ENCODE data around the gene VENTX.

VENTX gene

DNA sequence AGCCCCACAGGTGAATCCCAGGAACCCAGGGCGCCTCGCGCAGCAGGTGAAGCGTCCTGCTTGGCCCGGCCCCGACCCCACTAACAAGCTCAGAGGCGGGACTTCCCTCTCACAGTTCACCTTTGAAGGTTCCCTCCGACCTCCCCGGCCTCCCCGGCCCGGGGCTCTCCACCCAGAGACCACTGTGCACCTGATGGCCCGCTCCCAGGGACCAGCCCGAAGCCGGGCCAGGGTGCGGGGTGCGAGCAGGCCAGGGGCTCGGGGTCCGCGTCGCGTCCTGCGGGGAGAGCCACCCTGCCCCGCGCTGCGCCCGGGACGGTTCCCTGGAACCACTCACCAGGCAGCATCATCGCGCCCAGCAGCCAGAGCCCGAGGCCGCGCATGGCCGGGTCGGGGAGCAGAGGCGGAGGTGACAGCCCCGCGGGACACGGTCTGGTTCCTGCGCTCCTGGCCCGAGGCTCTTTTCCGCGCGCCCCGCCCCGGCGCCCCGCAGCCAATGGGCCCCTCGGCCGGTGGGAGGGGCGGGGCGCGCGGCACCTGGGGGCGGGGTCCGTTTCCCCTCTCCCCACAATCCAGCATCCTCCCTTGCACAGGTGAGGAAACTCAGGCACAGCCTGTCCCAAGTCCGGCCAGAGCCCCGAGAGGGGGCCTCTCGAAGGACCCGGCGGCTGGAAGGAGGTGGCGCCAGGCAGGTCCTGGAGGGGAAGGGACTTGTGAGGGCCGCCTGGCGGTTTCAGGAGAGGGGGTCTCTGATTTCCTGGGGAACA is 39.0 kb downstream of the VENTX start, which contains the start of gene ADAM8 (continued):
- TF ChIP-seq, protein P1, sequence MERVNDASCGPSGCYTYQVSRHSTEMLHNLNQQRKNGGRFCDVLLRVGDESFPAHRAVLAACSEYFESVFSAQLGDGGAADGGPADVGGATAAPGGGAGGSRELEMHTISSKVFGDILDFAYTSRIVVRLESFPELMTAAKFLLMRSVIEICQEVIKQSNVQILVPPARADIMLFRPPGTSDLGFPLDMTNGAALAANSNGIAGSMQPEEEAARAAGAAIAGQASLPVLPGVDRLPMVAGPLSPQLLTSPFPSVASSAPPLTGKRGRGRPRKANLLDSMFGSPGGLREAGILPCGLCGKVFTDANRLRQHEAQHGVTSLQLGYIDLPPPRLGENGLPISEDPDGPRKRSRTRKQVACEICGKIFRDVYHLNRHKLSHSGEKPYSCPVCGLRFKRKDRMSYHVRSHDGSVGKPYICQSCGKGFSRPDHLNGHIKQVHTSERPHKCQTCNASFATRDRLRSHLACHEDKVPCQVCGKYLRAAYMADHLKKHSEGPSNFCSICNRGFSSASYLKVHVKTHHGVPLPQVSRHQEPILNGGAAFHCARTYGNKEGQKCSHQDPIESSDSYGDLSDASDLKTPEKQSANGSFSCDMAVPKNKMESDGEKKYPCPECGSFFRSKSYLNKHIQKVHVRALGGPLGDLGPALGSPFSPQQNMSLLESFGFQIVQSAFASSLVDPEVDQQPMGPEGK (CRISPR knock-in tag; IDR thresholded peaks at IDR 0.05; ENCODE audit: borderline replicate concordance): no peak
- TF ChIP-seq ESRRG (CRISPR knock-in tag; IDR thresholded peaks at IDR 0.05): no peak

DNA sequence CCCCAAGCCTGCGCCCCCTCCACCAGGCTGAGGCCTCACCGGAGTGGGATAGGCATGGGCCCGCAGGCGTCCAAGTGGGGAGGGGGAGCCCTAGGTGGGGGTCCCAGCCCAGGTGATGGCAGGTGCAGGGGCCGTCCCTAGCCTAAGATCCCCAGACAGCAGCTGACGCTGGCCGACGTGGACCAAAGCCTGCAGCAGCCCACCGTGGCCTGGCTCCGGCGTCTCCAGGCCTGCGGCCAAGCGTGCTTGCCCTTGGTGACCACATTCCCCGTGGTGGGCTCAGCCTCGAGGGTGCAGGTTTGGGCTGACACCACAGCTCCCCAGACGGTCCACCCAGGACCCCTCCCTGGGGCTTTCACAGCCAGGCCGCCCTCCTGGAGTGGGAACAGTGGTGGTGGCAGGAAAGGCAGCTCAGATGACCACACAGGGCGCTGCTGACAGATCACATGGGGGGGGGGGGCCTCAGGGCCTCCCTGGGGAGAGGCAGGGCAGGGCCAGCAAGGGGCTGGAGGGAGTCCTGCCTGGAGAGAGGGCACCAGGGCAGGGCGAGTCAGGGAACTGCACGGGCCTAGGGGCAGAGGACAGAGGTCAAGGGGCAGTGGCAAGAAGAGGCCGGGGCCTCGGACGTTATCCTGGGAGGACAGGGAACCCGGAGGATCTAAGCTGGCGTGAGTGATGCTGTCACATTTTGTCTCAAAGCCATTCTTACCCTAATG is 39.8 kb downstream of the VENTX start:
- TF ChIP-seq, protein P2, sequence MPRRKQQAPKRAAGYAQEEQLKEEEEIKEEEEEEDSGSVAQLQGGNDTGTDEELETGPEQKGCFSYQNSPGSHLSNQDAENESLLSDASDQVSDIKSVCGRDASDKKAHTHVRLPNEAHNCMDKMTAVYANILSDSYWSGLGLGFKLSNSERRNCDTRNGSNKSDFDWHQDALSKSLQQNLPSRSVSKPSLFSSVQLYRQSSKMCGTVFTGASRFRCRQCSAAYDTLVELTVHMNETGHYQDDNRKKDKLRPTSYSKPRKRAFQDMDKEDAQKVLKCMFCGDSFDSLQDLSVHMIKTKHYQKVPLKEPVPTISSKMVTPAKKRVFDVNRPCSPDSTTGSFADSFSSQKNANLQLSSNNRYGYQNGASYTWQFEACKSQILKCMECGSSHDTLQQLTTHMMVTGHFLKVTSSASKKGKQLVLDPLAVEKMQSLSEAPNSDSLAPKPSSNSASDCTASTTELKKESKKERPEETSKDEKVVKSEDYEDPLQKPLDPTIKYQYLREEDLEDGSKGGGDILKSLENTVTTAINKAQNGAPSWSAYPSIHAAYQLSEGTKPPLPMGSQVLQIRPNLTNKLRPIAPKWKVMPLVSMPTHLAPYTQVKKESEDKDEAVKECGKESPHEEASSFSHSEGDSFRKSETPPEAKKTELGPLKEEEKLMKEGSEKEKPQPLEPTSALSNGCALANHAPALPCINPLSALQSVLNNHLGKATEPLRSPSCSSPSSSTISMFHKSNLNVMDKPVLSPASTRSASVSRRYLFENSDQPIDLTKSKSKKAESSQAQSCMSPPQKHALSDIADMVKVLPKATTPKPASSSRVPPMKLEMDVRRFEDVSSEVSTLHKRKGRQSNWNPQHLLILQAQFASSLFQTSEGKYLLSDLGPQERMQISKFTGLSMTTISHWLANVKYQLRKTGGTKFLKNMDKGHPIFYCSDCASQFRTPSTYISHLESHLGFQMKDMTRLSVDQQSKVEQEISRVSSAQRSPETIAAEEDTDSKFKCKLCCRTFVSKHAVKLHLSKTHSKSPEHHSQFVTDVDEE (CRISPR knock-in tag; IDR thresholded peaks at IDR 0.05): no peak
- TF ChIP-seq ZNF70 (CRISPR knock-in tag; IDR thresholded peaks at IDR 0.05): no peak
- no peak for TF ChIP-seq ESRRG (CRISPR knock-in tag; IDR thresholded peaks at IDR 0.05)
- TF ChIP-seq ZC3H10 (CRISPR knock-in tag; IDR thresholded peaks at IDR 0.05): no peak
- no peak; the same call in 2 of the 3 replicates for ATAC-seq

DNA sequence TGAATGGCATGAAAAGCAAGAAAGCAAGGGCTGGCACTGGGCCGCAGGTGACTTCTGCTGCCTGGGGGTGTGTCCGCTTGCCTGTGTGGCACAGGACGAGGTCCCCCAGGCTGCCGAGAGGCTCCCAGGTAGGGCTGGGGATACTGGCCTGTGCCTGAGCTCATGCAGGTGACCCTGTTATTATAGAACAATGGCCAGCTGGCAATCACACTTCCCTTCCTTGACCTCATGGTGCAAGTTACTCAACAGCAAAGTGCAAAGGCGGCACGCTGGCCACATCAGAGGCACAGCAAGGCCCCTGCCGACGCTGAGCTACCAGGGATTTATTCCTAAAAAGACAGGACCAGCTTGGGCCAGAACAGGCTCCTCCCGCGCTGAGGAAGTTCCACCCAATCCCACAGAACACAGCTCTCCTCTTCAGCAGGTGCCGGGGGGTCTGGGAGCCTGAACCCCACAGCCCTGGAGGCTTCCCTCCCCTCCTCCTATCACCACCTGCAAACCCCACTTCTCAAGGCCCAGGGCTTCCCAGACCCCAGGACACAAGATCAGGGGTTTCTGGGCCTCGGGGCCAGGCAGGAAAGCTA is 40.4 kb downstream of the VENTX start:
- TF ChIP-seq, protein P3, sequence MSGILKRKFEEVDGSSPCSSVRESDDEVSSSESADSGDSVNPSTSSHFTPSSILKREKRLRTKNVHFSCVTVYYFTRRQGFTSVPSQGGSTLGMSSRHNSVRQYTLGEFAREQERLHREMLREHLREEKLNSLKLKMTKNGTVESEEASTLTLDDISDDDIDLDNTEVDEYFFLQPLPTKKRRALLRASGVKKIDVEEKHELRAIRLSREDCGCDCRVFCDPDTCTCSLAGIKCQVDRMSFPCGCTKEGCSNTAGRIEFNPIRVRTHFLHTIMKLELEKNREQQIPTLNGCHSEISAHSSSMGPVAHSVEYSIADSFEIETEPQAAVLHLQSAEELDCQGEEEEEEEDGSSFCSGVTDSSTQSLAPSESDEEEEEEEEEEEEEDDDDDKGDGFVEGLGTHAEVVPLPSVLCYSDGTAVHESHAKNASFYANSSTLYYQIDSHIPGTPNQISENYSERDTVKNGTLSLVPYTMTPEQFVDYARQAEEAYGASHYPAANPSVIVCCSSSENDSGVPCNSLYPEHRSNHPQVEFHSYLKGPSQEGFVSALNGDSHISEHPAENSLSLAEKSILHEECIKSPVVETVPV (CRISPR knock-in tag; IDR thresholded peaks at IDR 0.05): no peak
- no peak for TF ChIP-seq ZNF565 (CRISPR knock-in tag; conservative IDR thresholded peaks at IDR 0.05; ENCODE audit: low read depth)
- TF ChIP-seq PPARA (CRISPR knock-in tag; IDR thresholded peaks at IDR 0.05; ENCODE audit: borderline replicate concordance): no peak
- no peak for TF ChIP-seq ZNF8 (CRISPR knock-in tag; IDR thresholded peaks at IDR 0.05)
- TF ChIP-seq, protein P4, sequence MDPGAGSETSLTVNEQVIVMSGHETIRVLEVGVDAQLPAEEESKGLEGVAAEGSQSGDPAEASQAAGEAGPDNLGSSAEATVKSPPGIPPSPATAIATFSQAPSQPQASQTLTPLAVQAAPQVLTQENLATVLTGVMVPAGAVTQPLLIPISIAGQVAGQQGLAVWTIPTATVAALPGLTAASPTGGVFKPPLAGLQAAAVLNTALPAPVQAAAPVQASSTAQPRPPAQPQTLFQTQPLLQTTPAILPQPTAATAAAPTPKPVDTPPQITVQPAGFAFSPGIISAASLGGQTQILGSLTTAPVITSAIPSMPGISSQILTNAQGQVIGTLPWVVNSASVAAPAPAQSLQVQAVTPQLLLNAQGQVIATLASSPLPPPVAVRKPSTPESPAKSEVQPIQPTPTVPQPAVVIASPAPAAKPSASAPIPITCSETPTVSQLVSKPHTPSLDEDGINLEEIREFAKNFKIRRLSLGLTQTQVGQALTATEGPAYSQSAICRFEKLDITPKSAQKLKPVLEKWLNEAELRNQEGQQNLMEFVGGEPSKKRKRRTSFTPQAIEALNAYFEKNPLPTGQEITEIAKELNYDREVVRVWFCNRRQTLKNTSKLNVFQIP (CRISPR knock-in tag; IDR thresholded peaks at IDR 0.05; ENCODE audit: borderline replicate concordance, low read depth): no peak
- no peak for TF ChIP-seq ESRRG (CRISPR knock-in tag; IDR thresholded peaks at IDR 0.05)
- no peak for ATAC-seq

DNA sequence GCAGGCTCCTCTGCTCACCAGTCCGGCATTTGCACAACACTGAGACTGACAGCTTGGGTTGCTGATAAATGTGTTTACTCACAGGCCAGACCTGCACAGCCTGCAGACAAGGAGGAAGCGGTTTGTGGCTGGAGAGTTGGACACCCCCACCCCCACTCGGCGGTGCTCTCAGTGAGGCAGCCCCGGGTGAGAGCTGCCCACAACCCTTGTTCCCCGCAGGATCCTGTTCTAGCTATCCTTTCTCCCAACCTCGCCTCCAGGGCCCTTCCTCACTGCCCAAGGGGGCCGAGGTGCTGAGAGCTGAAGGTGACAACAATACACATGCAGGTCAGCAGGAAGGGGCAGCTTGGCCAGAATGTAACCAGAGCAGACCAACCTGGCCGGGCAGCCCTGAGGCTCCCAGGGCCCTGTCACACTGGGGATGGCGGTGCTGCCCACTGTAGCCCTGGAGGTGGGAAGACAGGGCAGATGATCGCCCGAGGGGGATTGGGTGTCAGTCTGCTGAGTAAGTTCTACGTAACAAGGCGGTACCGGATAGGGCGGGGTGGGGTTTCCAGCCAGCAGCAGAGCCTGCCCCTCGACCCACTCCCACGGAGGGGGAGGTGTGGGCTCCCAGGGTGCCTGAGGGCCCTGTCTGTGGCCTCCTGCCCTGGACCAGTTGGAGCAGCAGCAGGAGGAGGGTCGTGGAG is 41.1 kb downstream of the VENTX start:
- TF ChIP-seq OSR1 (CRISPR knock-in tag; IDR thresholded peaks at IDR 0.05) (no peak), ZNF70 (CRISPR knock-in tag; IDR thresholded peaks at IDR 0.05) (no peak), BACH2 (CRISPR knock-in tag; IDR thresholded peaks at IDR 0.05; ENCODE audit: borderline replicate concordance) (no peak), TOX (CRISPR knock-in tag; IDR thresholded peaks at IDR 0.05; ENCODE audit: borderline replicate concordance) (no peak), ESRRG (CRISPR knock-in tag; IDR thresholded peaks at IDR 0.05) (no peak), ZNF565 (CRISPR knock-in tag; conservative IDR thresholded peaks at IDR 0.05; ENCODE audit: low read depth) (no peak), ZC3H10 (CRISPR knock-in tag; IDR thresholded peaks at IDR 0.05) (no peak), SNAI2 (CRISPR knock-in tag; IDR thresholded peaks at IDR 0.05) (no peak), ISL1 (CRISPR knock-in tag; IDR thresholded peaks at IDR 0.05) (no peak), RARB (CRISPR knock-in tag; IDR thresholded peaks at IDR 0.05) (no peak), ZNF8 (CRISPR knock-in tag; IDR thresholded peaks at IDR 0.05) (no peak), ARNTL (CRISPR knock-in tag; IDR thresholded peaks at IDR 0.05; ENCODE audit: borderline replicate concordance, low read depth) (no peak), GLIS3 (CRISPR knock-in tag; IDR thresholded peaks at IDR 0.05) (no peak)
- TF ChIP-seq, protein P3 (CRISPR knock-in tag; IDR thresholded peaks at IDR 0.05): no peak
- TF ChIP-seq, protein P1 (CRISPR knock-in tag; IDR thresholded peaks at IDR 0.05; ENCODE audit: borderline replicate concordance): no peak
- TF ChIP-seq, protein P5, sequence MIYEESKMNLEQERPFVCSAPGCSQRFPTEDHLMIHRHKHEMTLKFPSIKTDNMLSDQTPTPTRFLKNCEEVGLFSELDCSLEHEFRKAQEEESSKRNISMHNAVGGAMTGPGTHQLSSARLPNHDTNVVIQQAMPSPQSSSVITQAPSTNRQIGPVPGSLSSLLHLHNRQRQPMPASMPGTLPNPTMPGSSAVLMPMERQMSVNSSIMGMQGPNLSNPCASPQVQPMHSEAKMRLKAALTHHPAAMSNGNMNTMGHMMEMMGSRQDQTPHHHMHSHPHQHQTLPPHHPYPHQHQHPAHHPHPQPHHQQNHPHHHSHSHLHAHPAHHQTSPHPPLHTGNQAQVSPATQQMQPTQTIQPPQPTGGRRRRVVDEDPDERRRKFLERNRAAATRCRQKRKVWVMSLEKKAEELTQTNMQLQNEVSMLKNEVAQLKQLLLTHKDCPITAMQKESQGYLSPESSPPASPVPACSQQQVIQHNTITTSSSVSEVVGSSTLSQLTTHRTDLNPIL (CRISPR knock-in tag; IDR thresholded peaks at IDR 0.05; ENCODE audit: low read depth): no peak
- no peak for ATAC-seq

Measured in SK-N-SH treated with all-trans-retinoic acid at 6 μM for 48 hours (cell line).